K562 (cell line): ENCODE results near the gene SYF2. TPM values are rescaled to one million over a fixed set of nuclear protein-coding genes. Genes with fewer than 3 reads are reported as not detected.

Experiments used
- ATAC-seq: fragments of 200-7000 bp; cut with Tn5 transposase; 3 replicates; pipeline ENCODE4 v1.9.1; 2020; ENCODE audit warnings: moderate library complexity
- BruUV-seq: library from RNA; stranded (reverse); fragments of 400-500 nt; replicated peaks from 2 replicates; lab custom pipeline; 2021; lab: Mats Ljungman, UMichigan
- CTCF ChIA-PET: fragments of 300-600 bp; formaldehyde crosslinking; extraction: SDS; loops from one replicate; lab custom pipeline; 2021; ENCODE audit warnings: low intra/inter-chr PET ratio; lab: Yijun Ruan, JAX
- POLR2A ChIA-PET: fragments of 300-600, 350-650 bp; sonication (Branson Sonifier 250); formaldehyde crosslinking; extraction: SDS; loops from one replicate; lab custom pipeline; 2021; ENCODE audit warnings: antibody characterized with exemption, inconsistent platforms; lab: Yijun Ruan, JAX
- DNase-seq, 4 experiments: peaks; one replicate each; pipeline versions ENCODE4 v3.0.0 to v3.0.0-alpha.2; 2011 to 2018; ENCODE audit warnings: low spot score in 3 of 4, mixed read lengths in 3 of 4; ENCODE audit errors: extremely low read depth in 1 of 4
- FAIRE-seq: peaks from 2 replicates; lab custom pipeline; 2011; peaks lifted over from hg19 to GRCh38; lab: Jason Lieb, UNC
- H2AFZ ChIP-seq: 2 replicates; pipeline ENCODE4 v1.6.0; 2011; ENCODE audit warnings: low read depth, low read length, control low read depth, inconsistent platforms
- H3K27ac ChIP-seq: fragments of 200-600 bp; 3 replicates; pipeline ENCODE4 v1.8.0; 2011; ENCODE audit warnings: low read depth, mild to moderate bottlenecking, control low read depth, inconsistent platforms, low read length, moderate library complexity, mixed read lengths; ENCODE audit errors: extremely low read depth
- H3K27me3 ChIP-seq, 2 experiments: fragments of 300-600 bp in 1 of 2; 2 replicates in 1 of 2; 3 replicates in 1 of 2; pipeline versions ENCODE4 v1.6.0 to v1.8.0; 2011; ENCODE audit warnings: inconsistent platforms in 2 of 2, low read length in 2 of 2, mild to moderate bottlenecking in 1 of 2, mixed read lengths in 1 of 2, moderate library complexity in 1 of 2; ENCODE audit not compliant: control insufficient read depth in 2 of 2, insufficient read depth in 2 of 2
- H3K36me3 ChIP-seq: fragments of 300-600 bp; 3 replicates; pipeline ENCODE4 v1.8.0; 2011; ENCODE audit warnings: mild to moderate bottlenecking, low read length, inconsistent platforms; ENCODE audit not compliant: control insufficient read depth, insufficient read depth
- H3K4me1 ChIP-seq, 2 experiments: fragments of 200-600 bp in 1 of 2; replicated peaks in 1 of 2; 2 replicates in 1 of 2; 3 replicates in 1 of 2; pipeline versions ENCODE4 v1.5.1 to v1.8.0; 2011; ENCODE audit warnings: inconsistent platforms in 2 of 2, low read length in 2 of 2, mild to moderate bottlenecking in 1 of 2, mixed read lengths in 1 of 2, moderate library complexity in 1 of 2; ENCODE audit not compliant: control insufficient read depth in 2 of 2, insufficient read depth in 2 of 2
- H3K4me2 ChIP-seq: 2 replicates; pipeline ENCODE4 v1.6.1; 2011; ENCODE audit warnings: low read length, control low read depth, inconsistent platforms, mixed read lengths; ENCODE audit not compliant: insufficient read depth
- H3K4me3 ChIP-seq: fragments of 200-600 bp; sonication (generic), shearing (Covaris generic); 2 replicates; pipeline ENCODE4 v1.5.1; 2016; ENCODE audit warnings: control low read depth, inconsistent platforms
- H3K79me2 ChIP-seq: fragments of 200-600 bp; 3 replicates; pipeline ENCODE4 v1.8.0; 2011; ENCODE audit warnings: low read length, inconsistent platforms; ENCODE audit not compliant: control insufficient read depth, insufficient read depth
- H3K9ac ChIP-seq, 2 experiments: 2 replicates each; pipeline versions ENCODE4 v1.6.0 to v1.6.1; 2011; ENCODE audit warnings: low read depth in 2 of 2, low read length in 2 of 2, control low read depth in 1 of 2, inconsistent platforms in 1 of 2, mild to moderate bottlenecking in 1 of 2, mixed read lengths in 1 of 2; ENCODE audit not compliant: insufficient read depth in 1 of 2
- H3K9me1 ChIP-seq: one replicate; pipeline ENCODE4 v1.6.0; 2011; ENCODE audit warnings: inconsistent platforms, mild to moderate bottlenecking, low read length, moderate library complexity; ENCODE audit not compliant: control insufficient read depth, insufficient read depth
- H3K9me3 ChIP-seq: replicated peaks from 2 replicates; pipeline ENCODE4 v1.5.1; 2011; ENCODE audit warnings: low read depth, low read length, inconsistent platforms; ENCODE audit not compliant: control insufficient read depth, insufficient read depth
- H4K20me1 ChIP-seq: replicated peaks from 2 replicates; pipeline ENCODE4 v1.6.1; 2011; ENCODE audit warnings: low read length, inconsistent platforms, mixed read lengths; ENCODE audit not compliant: control insufficient read depth, insufficient read depth
- BMI1 ChIP-seq: fragments of 150-350 bp; IDR thresholded peaks from 2 replicates; pipeline ENCODE4 v1.6.1; 2014; ENCODE audit warnings: low read length
- CREB1 ChIP-seq, 2 experiments: sonication (generic) in 1 of 2; formaldehyde crosslinking in 1 of 2; IDR thresholded peaks; 2 replicates each; pipeline versions ENCODE4 v1.6.1 to v1.8.0; 2012 to 2022; ENCODE audit warnings: inconsistent platforms in 1 of 2, mild to moderate bottlenecking in 1 of 2, missing genetic modification reagents in 1 of 2, moderate library complexity in 1 of 2
- NCOR1 ChIP-seq: fragments of 450-650 bp; IDR thresholded peaks from 2 replicates; pipeline ENCODE4 v1.6.1; 2016; ENCODE audit warnings: mild to moderate bottlenecking, moderate library complexity
- NR3C1 ChIP-seq: sonication (generic); formaldehyde crosslinking; IDR thresholded peaks from 2 replicates; pipeline ENCODE4 v1.8.1; 2022; ENCODE audit warnings: missing genetic modification reagents
- POLR2B ChIP-seq: fragments of 450-650 bp; IDR thresholded peaks from 2 replicates; pipeline ENCODE4 v1.6.1; 2018; ENCODE audit warnings: low read depth; ENCODE audit not compliant: partially characterized antibody
- POLR3A ChIP-seq: IDR thresholded peaks from 2 replicates; pipeline ENCODE4 v1.6.1; 2011; ENCODE audit warnings: borderline replicate concordance, mild to moderate bottlenecking, moderate library complexity; ENCODE audit not compliant: insufficient read length, insufficient read depth; ENCODE audit errors: extremely low read depth
- ZNF239 ChIP-seq: fragments of 250-450 bp; sonication (Bioruptor Pico); IDR thresholded peaks from 2 replicates; pipeline ENCODE4 v1.4.0; 2020; ENCODE audit warnings: mild to moderate bottlenecking
- ZNF436 ChIP-seq: fragments of 250-450, 450-650 bp; sonication (Bioruptor Pico); formaldehyde crosslinking; IDR thresholded peaks from 2 replicates; pipeline ENCODE4 v1.7.0; 2020; ENCODE audit warnings: mild to moderate bottlenecking
- WGBS: fragments of 100-300 bp; shearing (Covaris generic); methylation state at CpG from one replicate; pipeline ENCODE4 v1.1.6; 2016; ENCODE audit warnings: low coverage, mixed read lengths; ENCODE audit not compliant: insufficient coverage; ENCODE audit errors: missing lambda C conversion rate; 5-methylcytosine and 5-hydroxymethylcytosine counted together
- in situ Hi-C: fragments of 300-500 bp; cut with MboI; formaldehyde crosslinking; loops from 4 replicates; pipeline ENCODE4 v1.15.0; 2018; ENCODE audit warnings: inconsistent platforms, mixed read lengths
- intact Hi-C: fragments of 100-400 bp; cut with micrococcal nuclease; formaldehyde crosslinking; loops from 2 replicates; pipeline ENCODE4 v1.14.2; 2022
- polyA plus RNA-seq, 8 experiments: library from polyadenylated mRNA; depleted of rRNA in 4 of 8; stranded (reverse) in 5 of 8; unstranded in 3 of 8; fragments of >200 nt; fragmentation: Nextera tagmentation in 2 of 8; fragmentation: Illumina TruSeq in 1 of 8; extraction: Ambion mirVana in 2 of 8; extraction: Trizol in 1 of 8; gene quantifications; 2 replicates each; pipeline versions ENCODE4 v1.2.1 to v1.2.3, GENCODE V29; 2011 to 2014; ENCODE audit warnings: inconsistent platforms in 1 of 8, missing spikeins in 1 of 8
- total RNA-seq, 7 experiments: library from RNA; depleted of rRNA in 6 of 7; stranded (reverse); fragments of >200 nt in 6 of 7; fragmentation: Illumina TruSeq in 2 of 7; extraction: Trizol in 2 of 7; gene quantifications; 2 replicates each; pipeline versions ENCODE4 v1.2.1 to v1.2.3, GENCODE V29; 2011 to 2021; ENCODE audit warnings: low replicate concordance in 1 of 7
- TF ChIP-seq, protein P1 (sequence below), 2 experiments: fragments of 450-650 bp; conservative IDR thresholded peaks; 2 replicates each; pipeline ENCODE4 v1.6.1; 2017; ENCODE audit warnings: mild to moderate bottlenecking in 2 of 2, moderate library complexity in 2 of 2
- TF ChIP-seq, protein P2 (sequence below), 2 experiments: fragments of 450-650 bp; IDR thresholded peaks; 2 replicates each; pipeline ENCODE4 v1.6.1; 2018; ENCODE audit warnings: mild to moderate bottlenecking in 2 of 2, low read depth in 1 of 2; ENCODE audit not compliant: partially characterized antibody in 2 of 2
- TF ChIP-seq, protein P3 (sequence below): fragments of 200-800 bp; sonication (Bioruptor generic); IDR thresholded peaks from 2 replicates; pipeline ENCODE4 v1.6.1; 2016; ENCODE audit warnings: missing genetic modification characterization, missing compliant biosample characterization

The SYF2 gene
- total and polyA plus RNA-seq, 9 of the 15 experiments (the other 6 are each of a cell fraction or from before 2014, with no cell fraction given): 20.9 to 69.0 (median 43.2) TPM

DNA sequence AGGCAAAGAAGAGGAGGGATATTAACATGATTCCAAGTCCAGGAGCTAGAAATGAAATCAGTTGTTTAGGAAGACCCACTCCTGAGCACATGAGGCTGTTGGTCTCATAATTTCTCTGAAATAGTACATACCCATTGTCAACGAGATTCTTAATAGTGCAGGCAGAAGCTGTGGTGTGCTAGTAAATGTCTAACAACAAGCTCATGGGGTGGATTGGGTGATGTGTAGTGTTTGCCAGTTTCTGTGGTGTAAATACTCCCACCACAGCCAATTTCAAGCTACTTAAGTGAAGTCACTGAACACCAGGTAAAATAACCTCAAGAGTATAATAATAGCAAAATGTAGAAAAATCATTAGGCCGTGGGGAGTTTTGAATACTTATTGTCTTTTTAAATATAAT is 42.0 kb downstream of the SYF2 start:
- H3K9ac ChIP-seq: no peak overlapping the region
- DNase-seq (no peak), FAIRE-seq (peak; percentile 46), ATAC-seq (no peak)
- no TSS peak for BruUV-seq
- H3K27me3 ChIP-seq: peaks cover 31 to 72% of the 10 kb centered on the region in 2 experiments; a peak in 4 of 5 replicates
- H3K4me2 ChIP-seq: no peak overlapping the region
- H3K4me1 ChIP-seq: peaks cover 0 to 6% of the 10 kb centered on the region in 2 experiments; a peak in 1 of 5 replicates
- in situ Hi-C loops: no loop called here
- no peak overlapping the region for H2AFZ ChIP-seq
- no peaks in the 10 kb centered on the region; the same call in 1 of the 2 replicates for H4K20me1 ChIP-seq
- no peaks in the 10 kb centered on the region for H3K36me3 ChIP-seq
- CTCF ChIA-PET: no interaction called here
- 3% methylated on average over 2 of the region's 2 CpGs for WGBS
- no peaks in the 10 kb centered on the region for H3K9me1 ChIP-seq
- H3K27ac ChIP-seq: no peak overlapping the region
- POLR2A ChIA-PET: interaction anchor here (0.6 to 1.2 kb wide), 2 partner anchors 39 to 42 kb away, joined by 3 to 4 read pairs; partner anchors contain the start of gene SYF2
- intact Hi-C loops: no loop called here
- H3K4me3 ChIP-seq: no peak overlapping the region
- no peaks in the 10 kb centered on the region for H3K9me3 ChIP-seq
- H3K79me2 ChIP-seq: no peaks in the 10 kb centered on the region
- TF ChIP-seq, protein P1, sequence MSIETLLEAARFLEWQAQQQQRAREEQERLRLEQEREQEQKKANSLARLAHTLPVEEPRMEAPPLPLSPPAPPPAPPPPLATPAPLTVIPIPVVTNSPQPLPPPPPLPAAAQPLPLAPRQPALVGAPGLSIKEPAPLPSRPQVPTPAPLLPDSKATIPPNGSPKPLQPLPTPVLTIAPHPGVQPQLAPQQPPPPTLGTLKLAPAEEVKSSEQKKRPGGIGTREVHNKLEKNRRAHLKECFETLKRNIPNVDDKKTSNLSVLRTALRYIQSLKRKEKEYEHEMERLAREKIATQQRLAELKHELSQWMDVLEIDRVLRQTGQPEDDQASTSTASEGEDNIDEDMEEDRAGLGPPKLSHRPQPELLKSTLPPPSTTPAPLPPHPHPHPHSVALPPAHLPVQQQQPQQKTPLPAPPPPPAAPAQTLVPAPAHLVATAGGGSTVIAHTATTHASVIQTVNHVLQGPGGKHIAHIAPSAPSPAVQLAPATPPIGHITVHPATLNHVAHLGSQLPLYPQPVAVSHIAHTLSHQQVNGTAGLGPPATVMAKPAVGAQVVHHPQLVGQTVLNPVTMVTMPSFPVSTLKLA (conservative IDR thresholded peaks at IDR 0.05): no peak
- TF ChIP-seq ZNF239 (CRISPR knock-in tag) (no peak), BMI1 (no peak), ZNF436 (no peak), POLR2B (no peak), CREB1 (IDR thresholded peaks at IDR 0.05) (no peak), CREB1 (CRISPR knock-in tag; IDR thresholded peaks at IDR 0.05) (no peak), POLR3A (no peak), NCOR1 (no peak), NR3C1 (CRISPR knock-in tag) (no peak)
- TF ChIP-seq, protein P2, sequence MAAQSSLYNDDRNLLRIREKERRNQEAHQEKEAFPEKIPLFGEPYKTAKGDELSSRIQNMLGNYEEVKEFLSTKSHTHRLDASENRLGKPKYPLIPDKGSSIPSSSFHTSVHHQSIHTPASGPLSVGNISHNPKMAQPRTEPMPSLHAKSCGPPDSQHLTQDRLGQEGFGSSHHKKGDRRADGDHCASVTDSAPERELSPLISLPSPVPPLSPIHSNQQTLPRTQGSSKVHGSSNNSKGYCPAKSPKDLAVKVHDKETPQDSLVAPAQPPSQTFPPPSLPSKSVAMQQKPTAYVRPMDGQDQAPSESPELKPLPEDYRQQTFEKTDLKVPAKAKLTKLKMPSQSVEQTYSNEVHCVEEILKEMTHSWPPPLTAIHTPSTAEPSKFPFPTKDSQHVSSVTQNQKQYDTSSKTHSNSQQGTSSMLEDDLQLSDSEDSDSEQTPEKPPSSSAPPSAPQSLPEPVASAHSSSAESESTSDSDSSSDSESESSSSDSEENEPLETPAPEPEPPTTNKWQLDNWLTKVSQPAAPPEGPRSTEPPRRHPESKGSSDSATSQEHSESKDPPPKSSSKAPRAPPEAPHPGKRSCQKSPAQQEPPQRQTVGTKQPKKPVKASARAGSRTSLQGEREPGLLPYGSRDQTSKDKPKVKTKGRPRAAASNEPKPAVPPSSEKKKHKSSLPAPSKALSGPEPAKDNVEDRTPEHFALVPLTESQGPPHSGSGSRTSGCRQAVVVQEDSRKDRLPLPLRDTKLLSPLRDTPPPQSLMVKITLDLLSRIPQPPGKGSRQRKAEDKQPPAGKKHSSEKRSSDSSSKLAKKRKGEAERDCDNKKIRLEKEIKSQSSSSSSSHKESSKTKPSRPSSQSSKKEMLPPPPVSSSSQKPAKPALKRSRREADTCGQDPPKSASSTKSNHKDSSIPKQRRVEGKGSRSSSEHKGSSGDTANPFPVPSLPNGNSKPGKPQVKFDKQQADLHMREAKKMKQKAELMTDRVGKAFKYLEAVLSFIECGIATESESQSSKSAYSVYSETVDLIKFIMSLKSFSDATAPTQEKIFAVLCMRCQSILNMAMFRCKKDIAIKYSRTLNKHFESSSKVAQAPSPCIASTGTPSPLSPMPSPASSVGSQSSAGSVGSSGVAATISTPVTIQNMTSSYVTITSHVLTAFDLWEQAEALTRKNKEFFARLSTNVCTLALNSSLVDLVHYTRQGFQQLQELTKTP (IDR thresholded peaks at IDR 0.05; ENCODE audit: low read depth in 1 of 2, partially characterized antibody in 2 of 2): no peak
- TF ChIP-seq, protein P3, sequence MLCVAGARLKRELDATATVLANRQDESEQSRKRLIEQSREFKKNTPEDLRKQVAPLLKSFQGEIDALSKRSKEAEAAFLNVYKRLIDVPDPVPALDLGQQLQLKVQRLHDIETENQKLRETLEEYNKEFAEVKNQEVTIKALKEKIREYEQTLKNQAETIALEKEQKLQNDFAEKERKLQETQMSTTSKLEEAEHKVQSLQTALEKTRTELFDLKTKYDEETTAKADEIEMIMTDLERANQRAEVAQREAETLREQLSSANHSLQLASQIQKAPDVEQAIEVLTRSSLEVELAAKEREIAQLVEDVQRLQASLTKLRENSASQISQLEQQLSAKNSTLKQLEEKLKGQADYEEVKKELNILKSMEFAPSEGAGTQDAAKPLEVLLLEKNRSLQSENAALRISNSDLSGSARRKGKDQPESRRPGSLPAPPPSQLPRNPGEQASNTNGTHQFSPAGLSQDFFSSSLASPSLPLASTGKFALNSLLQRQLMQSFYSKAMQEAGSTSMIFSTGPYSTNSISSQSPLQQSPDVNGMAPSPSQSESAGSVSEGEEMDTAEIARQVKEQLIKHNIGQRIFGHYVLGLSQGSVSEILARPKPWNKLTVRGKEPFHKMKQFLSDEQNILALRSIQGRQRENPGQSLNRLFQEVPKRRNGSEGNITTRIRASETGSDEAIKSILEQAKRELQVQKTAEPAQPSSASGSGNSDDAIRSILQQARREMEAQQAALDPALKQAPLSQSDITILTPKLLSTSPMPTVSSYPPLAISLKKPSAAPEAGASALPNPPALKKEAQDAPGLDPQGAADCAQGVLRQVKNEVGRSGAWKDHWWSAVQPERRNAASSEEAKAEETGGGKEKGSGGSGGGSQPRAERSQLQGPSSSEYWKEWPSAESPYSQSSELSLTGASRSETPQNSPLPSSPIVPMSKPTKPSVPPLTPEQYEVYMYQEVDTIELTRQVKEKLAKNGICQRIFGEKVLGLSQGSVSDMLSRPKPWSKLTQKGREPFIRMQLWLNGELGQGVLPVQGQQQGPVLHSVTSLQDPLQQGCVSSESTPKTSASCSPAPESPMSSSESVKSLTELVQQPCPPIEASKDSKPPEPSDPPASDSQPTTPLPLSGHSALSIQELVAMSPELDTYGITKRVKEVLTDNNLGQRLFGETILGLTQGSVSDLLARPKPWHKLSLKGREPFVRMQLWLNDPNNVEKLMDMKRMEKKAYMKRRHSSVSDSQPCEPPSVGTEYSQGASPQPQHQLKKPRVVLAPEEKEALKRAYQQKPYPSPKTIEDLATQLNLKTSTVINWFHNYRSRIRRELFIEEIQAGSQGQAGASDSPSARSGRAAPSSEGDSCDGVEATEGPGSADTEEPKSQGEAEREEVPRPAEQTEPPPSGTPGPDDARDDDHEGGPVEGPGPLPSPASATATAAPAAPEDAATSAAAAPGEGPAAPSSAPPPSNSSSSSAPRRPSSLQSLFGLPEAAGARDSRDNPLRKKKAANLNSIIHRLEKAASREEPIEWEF: no peak
